Fibroblast of the aortic adventitia (primary cell): Measurements from ENCODE around the gene MAD2L2. TPM values are rescaled to one million over a fixed set of nuclear protein-coding genes. Genes with fewer than 3 reads are reported as not detected.
A peak's percentile ranks its signal among the peaks of the same experiment; 100 is the strongest.

Experiments used
- DNase-seq: peaks from one replicate; pipeline ENCODE4 v3.0.0-alpha.2; 2010; ENCODE audit warnings: low read depth
- H3K4me3 ChIP-seq: 2 replicates; pipeline ENCODE4 v1.5.1; 2011; ENCODE audit warnings: low read depth, mild to moderate bottlenecking, control low read depth, low read length, moderate library complexity
- CTCF ChIP-seq: IDR thresholded peaks from 2 replicates; pipeline ENCODE4 v1.5.1; 2011; ENCODE audit warnings: mild to moderate bottlenecking, low read length, control low read depth, inconsistent platforms; ENCODE audit not compliant: insufficient read depth
- total RNA-seq: library from RNA; depleted of rRNA; stranded (reverse); fragments of >200 nt; gene quantifications from 2 replicates; pipeline ENCODE4 v1.2.3, GENCODE V29; 2012; ENCODE audit warnings: low replicate concordance

MAD2L2 gene
- total RNA-seq, 1 donor: 33.1 TPM

DNA sequence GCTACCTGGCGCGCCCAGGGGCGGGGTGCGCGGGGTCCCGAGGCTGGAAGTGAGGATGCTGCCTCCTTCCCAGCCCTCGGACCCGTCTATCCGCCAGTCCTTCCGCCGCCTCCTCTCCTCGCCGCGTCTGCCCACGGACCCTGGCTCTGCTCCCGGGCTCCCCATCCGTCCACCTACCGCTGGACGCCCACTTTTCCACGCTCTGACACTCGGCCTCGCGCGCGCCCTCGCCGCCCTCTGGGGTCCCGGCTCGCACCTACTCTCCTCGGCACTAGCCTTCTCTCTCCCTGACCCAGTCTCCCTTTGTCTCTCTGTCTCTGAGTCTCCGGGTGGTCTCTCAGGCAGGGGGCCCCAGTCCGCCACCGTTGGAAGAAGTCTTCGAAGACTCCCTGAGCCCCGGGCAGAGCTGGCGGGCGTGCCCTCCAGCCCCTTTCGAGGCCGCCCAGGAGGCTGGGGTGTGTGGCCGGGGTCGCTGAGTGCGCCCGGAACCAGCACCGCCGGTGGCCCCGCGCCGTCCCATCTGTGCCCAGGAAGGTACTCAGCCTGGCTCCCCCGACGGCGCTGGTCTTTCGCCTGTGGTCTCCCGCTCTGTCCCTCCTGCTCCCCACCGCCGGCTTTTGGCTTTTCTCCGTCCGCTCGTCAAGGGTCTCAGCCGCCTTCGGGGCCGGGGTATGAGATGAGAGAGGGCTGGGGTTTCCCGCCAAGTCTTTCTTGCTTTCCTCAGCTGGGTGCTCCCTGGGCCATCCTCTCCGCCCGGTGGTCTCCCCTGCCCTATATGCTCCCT lies 11.2 kb upstream of the MAD2L2 start:
- DNase-seq: no peak
- no peak for TF ChIP-seq CTCF
- no peak overlapping the region for H3K4me3 ChIP-seq

DNA sequence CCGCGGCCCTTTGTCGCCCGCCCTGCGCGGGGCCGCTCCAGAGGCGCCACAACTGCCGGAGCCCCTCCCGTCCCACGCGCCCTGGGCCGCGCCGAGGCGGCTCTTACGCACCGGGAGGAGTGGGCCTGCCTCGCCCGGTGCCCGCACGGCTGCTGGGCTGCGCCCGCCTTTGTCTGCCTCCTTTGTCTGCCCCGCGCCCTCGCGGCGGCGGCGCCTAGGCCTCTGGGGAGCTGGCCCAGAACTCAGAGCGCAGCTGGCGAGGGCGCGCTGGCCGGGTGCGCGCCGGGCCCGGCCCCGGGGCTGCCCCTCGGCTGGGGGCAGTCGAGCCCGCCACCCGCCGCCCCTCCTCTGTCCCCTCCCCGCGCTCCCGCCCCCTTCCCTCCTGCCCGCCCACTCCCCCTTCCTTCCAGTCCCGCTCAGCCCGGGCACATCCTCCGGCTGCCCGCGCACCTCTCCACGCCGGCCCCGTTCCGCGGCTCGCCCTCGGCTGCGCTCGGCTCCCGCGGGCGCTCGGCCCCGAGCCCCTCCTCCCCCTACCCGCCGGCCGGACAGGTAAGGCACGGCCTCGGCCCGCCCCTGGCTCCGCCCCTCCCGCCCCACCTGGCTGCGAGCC lies 10.5 kb upstream of the MAD2L2 start, which contains the start of gene DRAXIN:
TSS of gene DRAXIN (plus strand) at position 409 of the 613 bp plus-strand sequence. CDS start 14,549 bp downstream, outside the sequence.
- DNase-seq: no peak

DNA sequence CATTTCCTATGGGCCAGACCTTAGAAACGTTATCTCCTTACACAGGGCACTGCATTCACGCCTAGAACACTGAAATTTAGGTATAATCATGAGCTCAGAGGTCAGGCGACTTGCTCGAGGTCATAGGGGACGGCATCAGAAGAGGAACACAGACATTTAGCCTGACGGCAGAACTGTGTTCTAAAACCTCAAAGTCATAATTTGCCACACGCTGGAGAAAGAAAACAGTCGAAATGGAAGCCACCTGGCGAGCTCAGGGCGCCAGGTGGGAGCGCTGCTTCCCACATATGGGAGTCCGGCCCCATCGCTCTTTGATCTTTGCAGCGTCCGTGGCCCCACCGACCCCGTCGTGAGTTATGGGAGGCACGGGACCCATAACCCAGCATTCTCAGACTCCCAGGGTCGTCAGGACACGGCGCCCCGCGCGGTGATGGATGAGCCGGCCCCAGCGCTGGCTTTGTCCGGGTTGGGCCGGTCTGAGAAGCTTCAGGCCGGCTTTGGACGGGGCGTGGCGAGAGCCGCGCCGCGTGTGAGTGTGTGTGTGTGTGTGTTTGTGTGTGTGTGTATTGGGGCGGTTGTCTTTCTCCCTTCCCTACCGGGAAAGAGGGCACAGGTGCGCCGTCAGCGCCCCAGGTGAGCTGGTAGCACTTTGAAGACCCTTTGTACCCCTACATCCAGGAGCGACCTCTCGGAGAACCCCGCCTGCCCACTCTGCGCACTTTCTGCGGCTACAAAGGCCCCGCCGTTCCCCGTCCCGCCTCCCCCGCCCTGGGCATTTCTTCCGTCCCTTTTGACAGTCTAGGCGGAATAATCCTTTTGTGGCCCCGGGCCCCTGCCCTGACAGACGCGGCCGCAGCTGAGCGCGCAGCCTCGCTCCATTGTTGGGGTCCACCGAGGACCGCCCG lies 9.7 kb upstream of the MAD2L2 start:
- DNase-seq: no peak
- TF ChIP-seq CTCF: no peak
- H3K4me3 ChIP-seq: peak overlapping the region; percentile 31

More for the DNA sequence above, 10.5 kb upstream of the MAD2L2 start, which contains the start of gene DRAXIN:
- peak within 1 kb of the TSS; percentile 31 for H3K4me3 ChIP-seq
- TF ChIP-seq CTCF: no peak

DNA sequence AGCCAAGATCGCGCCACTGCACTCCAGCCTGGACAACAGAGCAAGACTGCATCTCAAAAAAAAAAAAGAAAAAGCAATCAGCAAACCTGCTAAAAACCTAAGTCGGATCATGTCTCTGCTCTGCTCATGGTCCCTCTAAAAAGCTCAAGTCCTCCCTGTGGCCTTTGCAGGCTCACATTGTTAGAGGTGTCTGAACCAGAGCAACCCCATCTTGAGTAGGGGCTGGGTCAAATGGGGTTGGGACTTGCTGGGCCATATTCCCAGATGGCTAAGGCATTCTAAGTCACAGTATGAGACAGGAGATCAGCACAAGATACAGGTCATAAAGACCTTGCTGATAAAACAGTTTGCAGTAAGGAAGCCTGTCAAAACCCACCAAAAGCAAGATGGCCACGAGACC lies 7.6 kb upstream of the MAD2L2 start:
- TF ChIP-seq CTCF: no peak
- no peak overlapping the region for H3K4me3 ChIP-seq
- DNase-seq: no peak

GRCh38 chr1:11685210-11685752 lies 4.3 kb upstream of the MAD2L2 start:
- no peak for DNase-seq

More at GRCh38 chr1:11685210-11685752, 4.3 kb upstream of the MAD2L2 start:
- TF ChIP-seq CTCF: no peak
- H3K4me3 ChIP-seq: no peak overlapping the region
